ENCODE measurements around the gene TMPRSS6. TPM values are rescaled to one million over a fixed set of nuclear protein-coding genes. Genes with fewer than 3 reads are reported as not detected.

Gene TMPRSS6
- total and polyA plus RNA-seq, 2 of the 13 experiments (the other 11 are each of a cell fraction or from before 2014, with no cell fraction given) = 4.2 to 4.8 TPM

DNA sequence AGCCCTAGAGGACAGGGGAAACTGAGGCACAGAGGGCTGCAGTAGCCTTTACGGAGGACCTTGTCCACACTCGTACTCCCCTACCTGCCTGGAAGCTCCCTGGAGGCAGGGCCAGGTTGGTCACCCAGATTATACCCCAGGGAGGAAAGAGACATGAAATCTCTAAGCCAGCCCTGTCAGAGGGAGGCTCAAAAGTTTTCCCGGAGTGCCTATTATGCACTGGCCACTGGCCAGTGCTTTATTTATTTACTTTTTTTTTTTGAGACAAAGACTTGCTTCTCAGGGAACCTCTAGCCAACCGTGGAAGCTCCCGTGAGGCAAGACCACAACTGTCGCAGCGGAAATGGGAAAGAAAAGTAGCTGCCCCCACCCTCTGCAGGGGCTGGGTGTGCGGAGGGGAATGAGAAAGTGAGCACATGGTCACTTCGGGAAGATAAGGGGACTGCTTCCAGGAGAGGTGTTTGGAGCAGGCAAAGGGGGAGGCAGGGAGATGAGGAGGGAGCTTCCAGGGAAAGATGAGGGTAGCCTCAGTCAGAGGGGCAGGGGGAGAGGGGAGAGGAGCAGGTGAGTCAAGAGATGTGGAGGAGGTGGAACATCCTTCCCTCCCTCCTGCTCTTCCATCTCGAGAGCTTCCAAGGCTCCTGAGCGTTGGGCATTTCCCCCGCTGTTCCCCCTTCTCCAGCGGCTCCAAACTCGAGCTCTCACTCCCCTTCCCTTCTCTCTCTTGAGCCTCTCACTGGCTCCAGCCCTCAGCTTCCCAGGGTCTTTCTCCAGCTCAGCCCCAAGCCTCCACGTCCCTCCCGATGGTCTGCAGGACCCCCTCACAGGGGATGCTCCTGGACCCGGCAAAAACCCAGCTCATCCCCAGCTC lies 35.9 kb upstream of the TMPRSS6 start (continued):
- TF ChIP-seq ZFYVE20 (CRISPR knock-in tag; IDR thresholded peaks at IDR 0.05; ENCODE audit: borderline replicate concordance, low read depth) = no peak
- TF ChIP-seq, protein P1, sequence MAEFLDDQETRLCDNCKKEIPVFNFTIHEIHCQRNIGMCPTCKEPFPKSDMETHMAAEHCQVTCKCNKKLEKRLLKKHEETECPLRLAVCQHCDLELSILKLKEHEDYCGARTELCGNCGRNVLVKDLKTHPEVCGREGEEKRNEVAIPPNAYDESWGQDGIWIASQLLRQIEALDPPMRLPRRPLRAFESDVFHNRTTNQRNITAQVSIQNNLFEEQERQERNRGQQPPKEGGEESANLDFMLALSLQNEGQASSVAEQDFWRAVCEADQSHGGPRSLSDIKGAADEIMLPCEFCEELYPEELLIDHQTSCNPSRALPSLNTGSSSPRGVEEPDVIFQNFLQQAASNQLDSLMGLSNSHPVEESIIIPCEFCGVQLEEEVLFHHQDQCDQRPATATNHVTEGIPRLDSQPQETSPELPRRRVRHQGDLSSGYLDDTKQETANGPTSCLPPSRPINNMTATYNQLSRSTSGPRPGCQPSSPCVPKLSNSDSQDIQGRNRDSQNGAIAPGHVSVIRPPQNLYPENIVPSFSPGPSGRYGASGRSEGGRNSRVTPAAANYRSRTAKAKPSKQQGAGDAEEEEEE (CRISPR knock-in tag; IDR thresholded peaks at IDR 0.05; ENCODE audit: borderline replicate concordance) = no peak
- TF ChIP-seq DR1 (CRISPR knock-in tag; IDR thresholded peaks at IDR 0.05) = no peak
- TF ChIP-seq KLF13 (CRISPR knock-in tag; IDR thresholded peaks at IDR 0.05) = no peak
- TF ChIP-seq SALL2 (CRISPR knock-in tag; IDR thresholded peaks at IDR 0.05) = no peak

GRCh38 chr22:37144180-37144554 lies 34.7 kb upstream of the TMPRSS6 start:
- no peak overlapping the region for H3K4me2 ChIP-seq (ENCODE audit: low read depth, low read length)
- H2AFZ ChIP-seq (ENCODE audit: low read length) = no peak overlapping the region
- DNase-seq (ENCODE audit: low spot score) (no peak), ATAC-seq (no peak), FAIRE-seq (no peak)
- ChIA-PET POLR2A (no interaction called here), CTCF (ENCODE audit: low intra/inter-chr PET ratio, low total read pairs) (no interaction called here)
- intact Hi-C loops (cut with micrococcal nuclease; ENCODE audit: unreplicated experiment) (no loop called here), in situ Hi-C loops (cut with HindIII; ENCODE audit: extremely low pct_ligation_motif_present, low pct_unique_long_range_greater_than_20kb) (no loop called here)
- H4K20me1 ChIP-seq (ENCODE audit: insufficient read depth, low read length) = no peaks in the 10 kb centered on the region
- peaks cover 5 to 38% of the 10 kb centered on the region in 2 experiments for H3K27me3 ChIP-seq (ENCODE audit: control insufficient read depth in 1 of 2, insufficient read depth in 2 of 2, low read length in 2 of 2)
- H3K9me3 ChIP-seq (ENCODE audit: low read length) = no peaks in the 10 kb centered on the region
- no peak overlapping the region for H3K27ac ChIP-seq (ENCODE audit: extremely low read length, insufficient read depth, low read length)
- no peaks in the 10 kb centered on the region for H3K36me3 ChIP-seq (replicated peaks in 1 of 2; ENCODE audit: control insufficient read depth in 1 of 2, insufficient read depth in 2 of 2, low read length in 2 of 2)
- 38% methylated on average over 9 of the region's 10 CpGs for WGBS (ENCODE audit: low lambda C conversion rate)
- H3K4me1 ChIP-seq (ENCODE audit: insufficient read depth, low read length) = 0 out of 2 replicates have a peak, but pooled peaks cover 15% of the 10 kb centered on the region
- TF ChIP-seq ZMYM3 (CRISPR knock-in tag; IDR thresholded peaks at IDR 0.05) = 0 out of 2 replicates have a peak, but pooled peaks have one; percentile 15
- TF ChIP-seq, protein P2, sequence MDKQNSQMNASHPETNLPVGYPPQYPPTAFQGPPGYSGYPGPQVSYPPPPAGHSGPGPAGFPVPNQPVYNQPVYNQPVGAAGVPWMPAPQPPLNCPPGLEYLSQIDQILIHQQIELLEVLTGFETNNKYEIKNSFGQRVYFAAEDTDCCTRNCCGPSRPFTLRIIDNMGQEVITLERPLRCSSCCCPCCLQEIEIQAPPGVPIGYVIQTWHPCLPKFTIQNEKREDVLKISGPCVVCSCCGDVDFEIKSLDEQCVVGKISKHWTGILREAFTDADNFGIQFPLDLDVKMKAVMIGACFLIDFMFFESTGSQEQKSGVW (CRISPR knock-in tag; IDR thresholded peaks at IDR 0.05; ENCODE audit: borderline replicate concordance) = no peak
- no peak overlapping the region for H3K4me3 ChIP-seq (replicated peaks in 1 of 3; ENCODE audit: insufficient read depth in 1 of 3, low read depth in 2 of 3, low read length in 3 of 3)
- no TSS peak for BruUV-seq (replicated peaks)
- no peak overlapping the region for H3K9ac ChIP-seq (ENCODE audit: insufficient read depth, low read depth, low read length)
- H3K79me2 ChIP-seq (ENCODE audit: insufficient read depth, low read length) = no peaks in the 10 kb centered on the region
